Measurements from ENCODE around the gene C4BPA.

- no peak for TF ChIP-seq POLR2A (IDR thresholded peaks at IDR 0.05; ENCODE audit: low read length)
- TF ChIP-seq GATA1 (IDR thresholded peaks at IDR 0.05; ENCODE audit: low read depth, low read length): no peak
These were observed 25.4 kb upstream of the C4BPA start for GRCh38 chr1:207078578-207079132.
